Osteocyte (in vitro differentiated cells): Measurements from ENCODE around the gene FAM32A. TPM values are rescaled to one million over a fixed set of nuclear protein-coding genes. Genes with fewer than 3 reads are reported as not detected.

Experiments used
- DNase-seq: peaks from one replicate; pipeline ENCODE4 v3.0.0; 2021; ENCODE audit warnings: mixed read lengths; ENCODE audit not compliant: unreplicated experiment; ENCODE audit errors: extremely low spot score
- H3K27ac Mint-ChIP-seq: one replicate; pipeline ENCODE4 v1.8.0; 2021; ENCODE audit warnings: mild to moderate bottlenecking, mixed read lengths; ENCODE audit not compliant: unreplicated experiment
- H3K27me3 Mint-ChIP-seq: one replicate; pipeline ENCODE4 v1.8.0; 2021; ENCODE audit warnings: mixed read lengths; ENCODE audit not compliant: unreplicated experiment
- H3K36me3 Mint-ChIP-seq: one replicate; pipeline ENCODE4 v1.8.0; 2021; ENCODE audit warnings: mixed read lengths; ENCODE audit not compliant: unreplicated experiment
- H3K4me1 Mint-ChIP-seq: one replicate; pipeline ENCODE4 v1.8.0; 2021; ENCODE audit warnings: mixed read lengths; ENCODE audit not compliant: unreplicated experiment
- H3K4me3 Mint-ChIP-seq: one replicate; pipeline ENCODE4 v1.8.0; 2021; ENCODE audit warnings: mild to moderate bottlenecking, moderate library complexity, mixed read lengths; ENCODE audit not compliant: unreplicated experiment
- H3K9me3 Mint-ChIP-seq: one replicate; pipeline ENCODE4 v1.8.0; 2021; ENCODE audit warnings: mixed read lengths; ENCODE audit not compliant: unreplicated experiment
- CTCF ChIP-seq: fragments of 200-600 bp; sonication (generic); IDR thresholded peaks from 2 replicates; pipeline ENCODE4 v1.5.0; 2021; ENCODE audit warnings: antibody characterized with exemption, mild to moderate bottlenecking, moderate library complexity
- total RNA-seq: library from RNA; stranded (reverse); gene quantifications from 2 replicates; pipeline ENCODE4 v1.2.1, GENCODE V29; 2021

FAM32A gene
- total RNA-seq, 1 donor from 2014 or later = 78.8 TPM

- peaks cover 8% of the 10 kb centered on the region for H3K9me3 Mint-ChIP-seq
- no peaks in the 10 kb centered on the region for H3K4me1 Mint-ChIP-seq
- no peaks in the 10 kb centered on the region for H3K27me3 Mint-ChIP-seq
- no peak overlapping the region for H3K27ac Mint-ChIP-seq
- no peak overlapping the region for H3K4me3 Mint-ChIP-seq
- peaks cover 45% of the 10 kb centered on the region for H3K36me3 Mint-ChIP-seq
- no peak for DNase-seq
- no peak for TF ChIP-seq CTCF
These were observed 39.3 kb downstream of the FAM32A start for GRCh38 chr19:16224293-16225045.

- Mint-ChIP-seq H3K27me3 (no peaks in the 10 kb centered on the region), H3K9me3 (peaks cover 4% of the 10 kb centered on the region), H3K4me3 (no peak overlapping the region), H3K4me1 (no peaks in the 10 kb centered on the region), H3K36me3 (peaks cover 40% of the 10 kb centered on the region), H3K27ac (no peak overlapping the region)
- TF ChIP-seq CTCF = no peak
- no peak for DNase-seq
These were observed 40.3 kb downstream of the FAM32A start for GRCh38 chr19:16225279-16226183.

- Mint-ChIP-seq H3K36me3 (peaks cover 36% of the 10 kb centered on the region), H3K4me1 (no peaks in the 10 kb centered on the region), H3K9me3 (peaks cover 4% of the 10 kb centered on the region), H3K4me3 (no peak overlapping the region), H3K27ac (no peak overlapping the region), H3K27me3 (no peaks in the 10 kb centered on the region)
- no peak for DNase-seq
- no peak for TF ChIP-seq CTCF
These were observed 41.0 kb downstream of the FAM32A start for GRCh38 chr19:16226184-16226591.

GRCh38 chr19:16226878-16227836 is 41.9 kb downstream of the FAM32A start:
- H3K9me3 Mint-ChIP-seq = peaks cover 4% of the 10 kb centered on the region

More at GRCh38 chr19:16226878-16227836, 41.9 kb downstream of the FAM32A start:
- TF ChIP-seq CTCF = no peak
- no peaks in the 10 kb centered on the region for H3K27me3 Mint-ChIP-seq
- peaks cover 31% of the 10 kb centered on the region for H3K36me3 Mint-ChIP-seq
- DNase-seq = no peak
- no peak overlapping the region for H3K4me3 Mint-ChIP-seq
- H3K27ac Mint-ChIP-seq = no peak overlapping the region
- H3K4me1 Mint-ChIP-seq = no peaks in the 10 kb centered on the region
